HG03095 (cell line): ENCODE measurements around the gene DNAJC18.
"Not testable (repeated sequence)": the region's sequence is repeated elsewhere in the genome, so short reads cannot be mapped to it uniquely, and the experiment has no call there.

Source experiments
- ATAC-seq: cut with Tn5 transposase; IDR thresholded peaks from one replicate; pipeline ENCODE4 v1.9.1; 2021; ENCODE audit warnings: moderate library complexity; ENCODE audit not compliant: unreplicated experiment

DNAJC18 gene

DNA sequence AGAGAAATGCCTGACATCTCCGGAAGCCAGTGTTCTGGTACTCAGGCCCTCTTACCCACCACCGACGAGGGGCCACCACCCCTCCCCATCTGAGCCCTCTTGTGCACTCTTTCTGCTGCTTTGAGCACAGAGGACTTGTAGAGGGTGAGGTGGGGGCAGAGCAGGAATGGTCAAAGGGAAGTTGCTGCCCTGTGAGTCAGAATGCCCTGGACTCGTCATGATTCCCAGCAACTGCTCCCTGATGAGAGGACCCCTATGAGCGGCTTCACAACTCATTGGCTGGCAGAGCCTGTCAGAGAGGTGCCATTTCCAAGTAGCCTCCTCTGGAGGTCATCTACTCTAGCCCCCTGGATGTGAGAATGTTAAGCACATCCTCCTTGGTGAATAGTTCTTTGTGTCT is 22.4 kb upstream of the DNAJC18 start:
- ATAC-seq: no peak

- ATAC-seq: no peak
Measured at GRCh38 chr5:139461176-139461575, 21.9 kb upstream of the DNAJC18 start.

- ATAC-seq: no peak
Measured at GRCh38 chr5:139460455-139460854, 21.1 kb upstream of the DNAJC18 start.

GRCh38 chr5:139459451-139459934 is 20.2 kb upstream of the DNAJC18 start:
- peak; percentile 37 for ATAC-seq

DNA sequence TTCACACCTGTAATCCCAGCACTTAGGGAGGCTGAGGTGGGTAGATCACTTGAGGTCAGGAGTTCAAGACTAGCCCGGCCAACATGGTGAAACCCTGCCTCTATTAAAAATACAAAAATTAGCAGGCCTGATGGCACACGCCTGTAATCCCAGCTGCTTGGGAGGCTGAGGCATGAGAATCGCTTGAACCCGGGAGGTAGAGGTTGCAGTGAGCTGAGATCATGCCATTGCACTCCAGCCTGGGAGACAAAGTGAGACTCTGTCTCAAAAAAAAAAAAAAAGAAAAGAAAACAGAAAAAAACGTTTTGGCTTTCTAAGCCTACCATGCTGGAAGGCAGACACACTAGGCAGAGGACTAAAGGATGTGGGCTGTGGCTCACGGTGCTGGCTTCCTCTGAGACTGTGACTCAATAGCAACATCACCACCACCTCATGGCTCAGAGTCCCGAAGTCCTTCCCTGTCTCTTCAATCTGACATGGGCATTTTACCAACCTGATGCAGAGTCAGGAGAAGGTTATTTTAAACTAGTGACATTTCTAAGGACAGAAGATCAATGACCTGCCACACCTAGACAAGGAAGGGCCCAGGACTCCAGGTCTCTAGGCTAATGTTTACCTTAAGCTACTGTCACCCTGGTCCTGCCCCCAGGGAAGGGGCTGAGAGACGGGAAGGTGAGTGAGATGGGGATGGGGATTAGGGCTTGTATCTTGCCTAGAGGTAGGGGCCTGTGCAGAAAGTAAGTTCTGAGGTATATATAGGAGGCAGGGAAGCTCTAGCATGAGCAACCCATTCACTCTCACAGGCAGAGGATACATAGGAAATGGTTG is 19.5 kb upstream of the DNAJC18 start:
- peak; percentile 63 for ATAC-seq

- no peak for ATAC-seq
Measured at GRCh38 chr5:139457653-139458306, 18.5 kb upstream of the DNAJC18 start.

DNA sequence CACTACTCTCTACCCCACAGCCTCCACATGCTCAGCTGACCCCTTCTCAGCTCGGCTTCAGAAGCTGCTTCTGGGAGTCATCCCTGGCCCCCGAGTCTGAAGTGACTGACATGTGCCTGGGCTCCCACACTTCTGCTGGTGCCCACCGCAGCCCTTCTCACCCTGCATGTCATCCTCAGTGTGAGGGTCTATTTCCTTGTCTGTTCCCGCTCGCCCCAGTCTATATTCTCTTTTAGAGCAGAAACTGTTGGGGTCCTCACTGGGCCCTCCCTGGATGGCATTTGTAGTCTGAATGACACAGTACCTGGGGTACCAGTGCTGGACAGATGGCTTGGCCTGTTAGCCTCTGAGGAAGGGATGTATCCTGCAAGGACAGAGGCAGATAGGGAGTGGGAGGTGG is 17.9 kb upstream of the DNAJC18 start:
- no peak for ATAC-seq

- ATAC-seq: no peak
Measured at GRCh38 chr5:139456776-139457175, 17.5 kb upstream of the DNAJC18 start.

- ATAC-seq: no peak
Measured at GRCh38 chr5:139454568-139455290, 15.4 kb upstream of the DNAJC18 start.

- ATAC-seq: no peak
Measured at GRCh38 chr5:139453683-139454567, 14.6 kb upstream of the DNAJC18 start.

DNA sequence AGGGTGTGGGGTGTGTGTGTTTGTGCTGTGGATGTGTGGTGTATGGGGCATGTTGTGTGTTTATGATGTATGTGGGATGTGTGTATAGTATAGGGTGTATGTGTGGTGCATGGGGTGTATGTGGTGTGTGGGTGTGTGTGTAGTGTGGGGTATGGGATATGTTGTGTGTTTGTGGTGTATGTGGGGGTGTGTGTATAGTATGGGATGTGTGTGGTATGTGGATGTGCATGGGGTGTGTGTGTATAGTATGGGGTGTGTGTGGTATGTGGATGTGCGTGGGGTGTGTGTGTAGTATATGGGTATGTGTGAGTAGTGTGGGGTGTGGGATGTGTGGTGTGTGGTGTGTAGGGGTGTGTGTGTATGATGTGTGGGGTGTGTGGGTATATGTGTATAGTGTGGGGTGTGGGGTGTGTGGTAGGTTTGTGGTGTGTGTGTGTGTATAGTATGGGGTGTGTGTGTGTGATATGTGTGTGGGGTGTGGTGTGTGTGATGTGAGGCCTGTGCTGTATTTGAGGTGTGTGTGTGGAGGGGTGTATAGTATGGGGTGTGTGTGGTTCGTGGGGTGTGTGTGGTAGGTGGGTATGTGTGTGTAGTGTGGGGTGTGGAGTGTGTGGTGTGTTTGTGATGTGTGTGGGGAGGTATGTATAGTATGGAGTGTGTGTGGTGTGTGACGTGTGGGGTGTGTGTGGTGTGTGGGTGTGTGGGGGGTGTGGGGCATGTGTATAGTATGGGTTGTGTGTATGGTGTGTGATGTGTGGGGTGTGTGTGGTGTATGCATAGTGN is 12.7 kb upstream of the DNAJC18 start:
- ATAC-seq: no peak

DNA sequence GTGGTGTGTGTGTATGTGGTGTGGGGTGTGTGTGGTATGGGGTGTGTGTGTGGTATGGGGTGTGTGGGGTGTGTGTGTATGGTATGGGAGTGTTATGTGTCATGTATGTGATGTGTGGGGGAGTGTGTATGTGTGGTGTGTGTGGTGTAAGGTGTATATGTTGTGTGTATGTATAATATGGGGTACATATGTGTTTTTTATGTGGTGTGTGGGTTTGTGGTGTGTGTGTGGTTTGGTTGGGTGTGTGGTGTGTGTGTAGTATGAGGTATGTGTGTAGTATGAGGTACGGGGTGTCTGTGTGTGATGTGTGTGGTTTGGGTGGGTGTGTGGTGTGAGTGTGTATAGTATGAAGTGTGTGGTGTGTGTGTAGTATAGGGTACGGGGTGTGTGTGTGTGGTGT is 11.9 kb upstream of the DNAJC18 start:
- ATAC-seq: no peak

DNA sequence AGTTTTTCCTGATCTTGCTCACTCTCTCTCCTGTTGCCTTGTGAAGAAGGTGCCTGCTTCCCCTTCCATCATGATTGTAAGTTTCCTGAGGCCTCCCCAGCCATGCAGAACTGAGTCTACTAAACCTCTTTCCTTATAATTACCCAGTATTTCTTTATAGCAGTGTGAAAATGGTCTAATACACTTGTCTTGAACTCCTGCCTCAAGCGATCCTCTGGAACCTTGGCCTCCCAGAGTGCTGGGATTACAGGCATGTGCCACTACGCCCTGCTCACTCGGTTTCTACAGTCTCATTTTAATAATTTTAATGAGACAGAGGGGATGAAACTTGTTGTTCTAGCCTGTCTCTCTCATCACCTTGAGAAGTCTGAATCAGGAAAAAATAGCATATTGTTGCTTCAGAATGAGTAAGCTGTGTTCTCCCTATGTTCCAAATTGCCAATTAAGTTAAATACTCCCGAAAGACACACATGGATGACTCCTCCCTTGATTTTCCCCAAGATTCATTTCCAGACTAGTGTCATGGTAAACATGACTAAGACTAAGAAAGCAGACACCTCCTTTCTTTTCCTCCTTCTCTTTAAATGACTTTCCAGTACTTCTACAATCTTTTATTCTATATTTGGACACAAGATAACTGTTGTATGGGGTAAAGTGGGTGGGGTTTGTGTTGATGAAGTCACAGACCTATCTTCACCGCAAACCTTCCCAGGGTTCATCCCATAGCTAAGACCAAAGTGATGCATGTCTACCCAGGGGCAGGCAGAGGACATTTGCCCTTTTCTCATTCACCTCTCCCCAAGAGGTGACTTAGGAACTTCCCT is 7.8 kb upstream of the DNAJC18 start:
- ATAC-seq: peak; percentile 52

GRCh38 chr5:139445325-139446170 is 6.2 kb upstream of the DNAJC18 start:
- ATAC-seq: no peak

- no peak for ATAC-seq
Measured at GRCh38 chr5:139443831-139444453, 4.6 kb upstream of the DNAJC18 start.

GRCh38 chr5:139440416-139440815 is 1.1 kb upstream of the DNAJC18 start:
- ATAC-seq: not testable (repeated sequence)

- ATAC-seq: no peak
Measured at GRCh38 chr5:139438707-139439012, 665 bp downstream of the DNAJC18 start.

GRCh38 chr5:139435676-139436075 is 3.6 kb downstream of the DNAJC18 start:
- no peak for ATAC-seq
